Measurements from ENCODE around the gene MEIS1. TPM values are rescaled to one million over a fixed set of nuclear protein-coding genes. Genes with fewer than 3 reads are reported as not detected.
"Not testable (repeated sequence)": the region's sequence is repeated elsewhere in the genome, so short reads cannot be mapped to it uniquely, and the experiment has no call there.

The MEIS1 gene
- polyA plus RNA-seq, 10 donors, result 12.1 to 18.6 (median 15.3) TPM

DNA sequence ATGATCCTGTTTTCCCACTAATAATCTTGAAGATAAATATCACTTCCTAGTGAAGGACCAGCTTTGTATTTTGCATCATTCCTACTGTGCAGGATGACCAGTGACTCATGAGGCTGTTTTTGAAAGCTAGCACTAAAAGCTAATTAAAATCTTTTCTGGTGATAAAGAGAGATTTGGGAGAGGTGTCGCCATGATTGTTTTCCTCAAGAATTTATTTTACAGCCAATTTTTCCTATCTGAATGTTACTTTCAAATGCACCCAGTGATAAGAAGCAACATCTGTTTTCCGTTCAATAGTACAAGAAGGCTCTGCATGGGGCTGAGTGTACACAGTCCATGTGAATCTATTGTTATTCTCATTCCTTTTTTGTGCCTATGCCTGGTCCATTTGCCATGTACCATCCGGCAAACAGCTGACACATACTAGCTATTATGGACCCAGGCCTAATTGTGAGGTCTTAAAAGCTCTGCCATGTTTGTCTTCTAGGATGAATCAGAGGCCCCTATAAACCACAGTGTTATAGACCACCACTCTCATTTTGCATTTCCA, 28.4 kb downstream of the MEIS1 start:
- DNase-seq, result no peak

- no peak for DNase-seq
These were observed 30.2 kb downstream of the MEIS1 start for GRCh38 chr2:66464930-66465637.

GRCh38 chr2:66466433-66466832, 31.5 kb downstream of the MEIS1 start:
- no peak for DNase-seq

- DNase-seq, result peak in 1 of 3 donors; percentile 45
These were observed 32.8 kb downstream of the MEIS1 start for GRCh38 chr2:66467718-66468117.

GRCh38 chr2:66469214-66469902, 34.4 kb downstream of the MEIS1 start:
- DNase-seq, result no peak

DNA sequence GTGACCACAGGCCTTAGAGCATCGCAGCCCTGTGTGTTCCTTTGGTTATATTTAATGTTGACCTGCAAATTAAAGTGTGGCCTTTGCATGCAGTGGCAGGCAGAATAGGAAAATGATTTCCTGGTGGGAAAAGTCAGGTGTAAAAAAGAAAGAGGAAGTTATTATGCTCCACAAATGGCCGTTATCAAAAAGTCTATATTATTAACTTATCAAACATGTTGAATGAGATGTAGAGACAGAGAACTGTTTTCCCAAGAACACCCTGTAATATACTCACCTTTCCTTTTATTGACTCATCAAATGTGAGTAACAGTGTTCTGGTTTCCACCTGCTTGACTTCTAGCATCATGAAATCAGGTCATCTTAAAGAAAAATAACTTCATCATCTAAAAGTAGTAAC, 35.3 kb downstream of the MEIS1 start:
- DNase-seq, result no peak

DNA sequence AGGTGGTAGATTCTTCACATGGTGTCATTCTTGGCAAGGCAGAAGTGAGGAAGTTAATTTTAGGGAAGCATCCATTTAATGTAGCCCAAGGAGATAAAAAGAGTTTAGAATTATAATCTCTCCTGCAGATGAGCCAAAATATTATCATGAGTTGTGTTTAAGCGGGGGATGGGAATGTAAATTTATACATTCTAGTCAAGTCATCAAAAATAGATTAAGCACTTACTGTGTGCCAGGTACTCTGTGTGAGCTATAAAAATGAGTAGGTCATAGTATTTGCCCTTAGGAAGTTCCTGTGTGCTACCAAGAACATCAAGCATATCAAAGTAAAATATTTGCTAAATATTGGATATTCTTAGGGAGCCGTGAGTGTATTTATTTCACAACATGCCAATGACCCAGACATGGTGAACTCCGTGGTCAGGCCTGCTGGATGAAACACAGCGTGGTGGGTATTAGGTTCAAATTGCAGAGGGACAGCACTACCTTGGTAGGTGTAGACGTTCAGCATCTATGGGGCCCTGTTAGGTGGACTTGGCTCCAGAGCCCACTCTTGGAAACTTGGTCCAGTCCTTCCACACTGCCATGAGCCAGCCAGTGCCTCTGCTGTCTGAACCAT, 37.4 kb downstream of the MEIS1 start:
- DNase-seq, result no peak

GRCh38 chr2:66477135-66477842, 42.4 kb downstream of the MEIS1 start:
- DNase-seq, result no peak

DNA sequence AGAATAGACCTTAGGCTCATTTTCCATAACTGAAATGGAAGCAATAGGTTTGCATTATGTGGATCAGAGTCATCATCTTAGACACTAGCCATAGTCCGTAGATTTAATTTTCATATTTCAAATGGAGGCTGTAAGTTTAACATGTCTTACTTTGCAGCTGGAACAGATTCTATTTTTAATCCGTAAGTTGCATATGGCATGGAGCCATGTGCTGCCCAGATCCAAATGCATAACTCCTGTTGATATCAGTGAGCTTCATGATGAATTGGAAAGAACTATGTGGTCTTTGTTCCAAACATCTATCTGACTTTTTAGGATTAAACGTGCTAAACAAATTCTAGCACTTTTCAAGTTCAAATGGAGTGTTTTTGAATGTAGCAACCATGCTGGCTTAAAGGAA, 43.4 kb downstream of the MEIS1 start:
- no peak for DNase-seq

DNA sequence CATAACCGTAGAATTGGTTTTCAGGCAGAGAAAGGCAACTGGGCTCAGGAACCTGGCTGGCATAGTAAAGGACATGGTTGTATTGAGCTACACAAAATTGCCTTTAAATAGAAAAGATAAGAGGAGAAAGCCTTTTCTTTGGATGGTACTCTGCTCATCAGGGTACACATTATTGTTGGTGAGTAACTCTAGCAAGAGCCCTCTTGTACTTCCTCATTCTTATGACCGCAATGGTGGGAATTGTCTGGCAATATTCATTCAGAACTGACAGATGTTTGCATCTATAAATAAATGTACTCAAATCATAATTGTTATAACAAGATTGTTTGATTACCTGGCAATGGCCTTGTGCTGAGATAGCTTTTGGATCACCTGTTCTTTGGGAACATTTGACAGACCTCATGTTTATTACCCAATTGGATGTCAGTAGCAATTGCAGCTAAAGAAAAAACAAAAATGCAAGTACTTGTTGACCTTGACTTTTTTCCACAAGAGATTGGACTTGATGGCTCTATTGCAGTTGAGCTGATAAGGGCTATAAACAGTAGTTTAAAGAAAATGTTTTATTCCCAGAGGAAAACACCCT, 43.9 kb downstream of the MEIS1 start:
- DNase-seq, result no peak

DNA sequence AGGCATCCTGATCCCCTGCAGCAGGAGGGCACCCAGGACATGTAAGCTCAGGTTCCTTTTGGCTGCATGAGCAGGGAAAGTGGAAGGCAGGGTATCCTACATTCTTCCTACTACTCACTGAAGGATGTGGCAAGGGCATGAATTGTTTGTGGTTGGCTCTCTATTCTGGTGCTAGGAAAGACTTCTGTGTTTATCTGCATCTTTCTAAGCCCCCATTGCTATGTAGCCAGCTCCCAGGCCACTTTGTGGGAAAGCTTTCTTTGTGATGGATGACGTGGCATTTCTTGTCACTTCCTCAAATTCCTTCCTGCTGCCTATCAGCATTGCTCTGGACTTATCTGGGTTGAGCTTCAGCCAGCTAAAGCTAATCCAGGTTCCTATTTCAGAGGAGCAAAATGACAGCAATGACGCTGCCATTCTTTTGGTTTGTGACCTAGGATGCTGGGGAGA, 46.2 kb downstream of the MEIS1 start:
- DNase-seq, result peak in 1 of 3 donors; percentile 35

DNA sequence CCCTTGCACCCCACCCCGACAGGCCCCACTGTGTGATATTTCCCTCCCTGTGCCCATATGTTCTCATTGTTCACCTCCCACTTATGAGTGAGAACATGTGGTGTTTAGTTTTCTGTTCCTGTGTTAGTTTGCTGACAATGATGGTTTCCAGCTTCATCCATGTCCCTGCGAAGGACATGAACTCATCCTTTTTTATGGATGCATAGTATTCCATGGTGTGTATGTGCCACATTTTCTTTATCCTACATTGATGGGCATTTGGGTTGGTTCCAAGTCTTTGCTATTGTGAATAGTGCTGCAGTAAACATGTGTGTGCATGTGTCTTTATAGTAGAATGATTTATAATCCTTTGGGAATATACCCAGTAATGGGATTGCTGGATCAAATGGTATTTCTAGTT, 50.3 kb downstream of the MEIS1 start:
- DNase-seq, result not testable (repeated sequence)

DNA sequence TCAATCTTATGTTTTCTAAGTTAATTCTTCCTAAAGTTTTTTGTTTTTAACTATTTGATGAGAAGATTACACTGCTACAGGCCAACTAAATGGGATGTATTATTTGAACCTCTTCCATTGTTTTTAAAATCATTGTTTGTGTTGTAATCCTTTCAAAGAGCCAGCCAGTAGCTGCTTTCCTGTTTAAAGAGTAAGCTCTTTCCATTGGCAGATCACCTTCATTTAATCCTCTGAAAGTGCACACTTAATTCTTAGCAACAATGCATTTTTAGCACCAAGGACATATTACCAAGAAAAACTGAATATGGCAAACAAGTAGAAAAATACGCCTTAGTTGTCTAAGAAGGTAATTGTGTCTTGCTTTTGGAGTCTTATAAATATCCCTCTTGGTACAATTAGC, 54.0 kb downstream of the MEIS1 start:
- DNase-seq, result no peak

GRCh38 chr2:66489436-66489835, 54.5 kb downstream of the MEIS1 start:
- DNase-seq, result no peak

- DNase-seq, result no peak
These were observed 55.7 kb downstream of the MEIS1 start for GRCh38 chr2:66490588-66491001.

DNA sequence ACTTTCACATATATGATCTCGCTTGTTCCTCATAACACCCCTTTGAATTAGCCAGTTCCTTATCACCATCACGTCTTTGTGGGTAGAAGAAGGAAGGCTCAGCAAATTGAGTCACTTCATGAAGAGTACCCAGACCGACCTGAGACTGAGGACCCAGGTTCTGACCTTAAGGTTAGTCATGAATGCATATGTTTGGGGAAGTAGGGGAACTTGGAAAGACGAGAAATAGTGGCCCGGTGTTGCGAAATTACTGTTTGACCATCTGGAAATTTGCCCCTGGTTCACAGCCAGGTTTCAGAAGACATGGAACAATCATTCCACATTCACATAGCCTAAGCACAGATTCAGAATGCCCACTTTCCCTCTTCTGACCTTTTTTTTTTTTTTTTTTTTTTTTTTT, 59.8 kb downstream of the MEIS1 start:
- DNase-seq, result no peak

GRCh38 chr2:66495788-66496640, 61.1 kb downstream of the MEIS1 start:
- DNase-seq, result peak in 1 of 3 donors; percentile 59

- DNase-seq, result no peak
These were observed 61.9 kb downstream of the MEIS1 start for GRCh38 chr2:66496670-66497420.

DNA sequence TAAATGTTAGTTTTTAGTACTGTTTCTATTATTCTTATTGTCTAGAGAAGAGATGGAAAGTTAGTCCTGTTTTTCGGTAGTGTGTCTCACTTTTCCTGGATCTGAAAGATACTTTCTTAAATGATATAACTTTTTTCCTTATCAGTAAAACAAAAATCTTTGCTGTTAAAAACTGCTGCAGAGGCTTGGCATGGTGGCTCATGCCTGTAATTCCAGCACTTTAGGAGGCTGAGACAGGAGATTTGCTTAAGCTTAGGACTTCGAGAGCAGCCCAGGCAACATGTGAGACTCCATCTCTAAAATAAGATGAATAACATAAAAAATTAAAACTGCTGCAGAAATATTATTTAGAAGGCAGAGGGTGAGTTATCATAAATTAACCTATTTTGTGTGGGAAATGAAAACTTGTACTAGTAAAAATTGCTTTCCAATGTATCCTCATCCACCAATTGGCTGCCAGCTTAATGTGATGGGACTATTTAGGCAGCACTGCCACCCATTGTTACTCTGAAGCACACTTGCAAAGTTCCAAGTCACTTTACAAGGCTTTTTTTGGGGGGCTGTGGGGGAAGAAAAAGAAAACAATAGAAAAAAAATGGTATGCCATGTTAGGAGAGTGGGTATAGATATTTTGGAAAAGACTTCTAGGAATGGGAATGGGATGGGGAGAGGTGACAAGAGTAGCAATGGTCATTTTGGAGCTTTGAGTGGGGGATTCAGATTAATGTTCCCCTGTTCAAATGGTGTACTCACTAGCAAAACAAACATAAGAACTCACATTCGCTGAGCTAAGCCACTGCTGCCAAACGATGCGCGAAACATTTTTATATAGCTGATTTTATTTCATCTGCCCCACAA, 62.7 kb downstream of the MEIS1 start:
- no peak for DNase-seq

Data from muscle of back (tissue), 11 donors.